ENCODE data around the gene C1orf159. TPM values are rescaled to one million over a fixed set of nuclear protein-coding genes. Genes with fewer than 3 reads are reported as not detected.
A peak's percentile ranks its signal among the peaks of the same experiment; 100 is the strongest.

Gene C1orf159
- total RNA-seq, 2 donors from 2014 or later = 18.9 to 36.0 TPM

DNA sequence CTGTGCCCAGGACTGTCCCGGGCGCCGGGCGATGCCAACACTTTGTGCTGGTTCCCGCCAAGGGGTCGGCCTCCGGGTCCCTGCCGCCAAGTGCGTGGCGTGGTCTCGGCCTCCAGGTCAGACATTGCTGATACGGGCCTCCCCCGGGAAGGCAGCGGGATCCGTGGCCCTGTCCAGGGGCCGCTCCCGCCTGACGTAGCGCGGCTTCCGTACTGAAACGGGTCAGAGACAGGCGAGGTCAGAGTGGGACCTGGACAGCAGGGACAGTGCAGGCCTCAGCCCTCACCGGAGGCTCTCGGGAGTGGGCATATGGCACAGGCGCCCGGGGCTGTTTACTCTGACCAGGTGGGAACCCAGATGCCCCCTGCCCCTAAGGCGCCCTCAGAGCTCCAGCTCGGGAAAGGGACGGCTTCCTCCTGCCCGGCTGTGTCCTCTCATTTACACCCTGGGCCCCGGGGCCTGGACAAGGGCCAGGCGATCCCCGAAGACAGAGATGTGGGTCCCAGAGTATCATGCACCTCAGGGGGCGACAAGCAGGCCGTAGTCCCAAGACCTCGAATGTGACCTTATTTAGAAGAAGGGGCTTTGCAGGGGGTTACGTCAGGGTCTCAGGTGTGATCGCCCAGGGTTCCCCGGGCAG, 33.0 kb downstream of the C1orf159 start:
- DNase-seq = no peak
- TF ChIP-seq, protein P1, sequence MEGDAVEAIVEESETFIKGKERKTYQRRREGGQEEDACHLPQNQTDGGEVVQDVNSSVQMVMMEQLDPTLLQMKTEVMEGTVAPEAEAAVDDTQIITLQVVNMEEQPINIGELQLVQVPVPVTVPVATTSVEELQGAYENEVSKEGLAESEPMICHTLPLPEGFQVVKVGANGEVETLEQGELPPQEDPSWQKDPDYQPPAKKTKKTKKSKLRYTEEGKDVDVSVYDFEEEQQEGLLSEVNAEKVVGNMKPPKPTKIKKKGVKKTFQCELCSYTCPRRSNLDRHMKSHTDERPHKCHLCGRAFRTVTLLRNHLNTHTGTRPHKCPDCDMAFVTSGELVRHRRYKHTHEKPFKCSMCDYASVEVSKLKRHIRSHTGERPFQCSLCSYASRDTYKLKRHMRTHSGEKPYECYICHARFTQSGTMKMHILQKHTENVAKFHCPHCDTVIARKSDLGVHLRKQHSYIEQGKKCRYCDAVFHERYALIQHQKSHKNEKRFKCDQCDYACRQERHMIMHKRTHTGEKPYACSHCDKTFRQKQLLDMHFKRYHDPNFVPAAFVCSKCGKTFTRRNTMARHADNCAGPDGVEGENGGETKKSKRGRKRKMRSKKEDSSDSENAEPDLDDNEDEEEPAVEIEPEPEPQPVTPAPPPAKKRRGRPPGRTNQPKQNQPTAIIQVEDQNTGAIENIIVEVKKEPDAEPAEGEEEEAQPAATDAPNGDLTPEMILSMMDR (IDR thresholded peaks at IDR 0.05) = no peak
- H3K4me1 ChIP-seq = peaks cover 8% of the 10 kb centered on the region
- no peaks in the 10 kb centered on the region for H3K9me3 ChIP-seq
- no peaks in the 10 kb centered on the region for H3K36me3 ChIP-seq
- H3K4me3 ChIP-seq = no peak overlapping the region
- H3K27ac ChIP-seq = no peak overlapping the region
- H3K9ac ChIP-seq (ENCODE audit: low read depth in 2 of 2, low read length in 2 of 2) = no peak overlapping the region
- no peaks in the 10 kb centered on the region for H3K27me3 ChIP-seq
- intact Hi-C loops (cut with DNase I) = no loop called here

DNA sequence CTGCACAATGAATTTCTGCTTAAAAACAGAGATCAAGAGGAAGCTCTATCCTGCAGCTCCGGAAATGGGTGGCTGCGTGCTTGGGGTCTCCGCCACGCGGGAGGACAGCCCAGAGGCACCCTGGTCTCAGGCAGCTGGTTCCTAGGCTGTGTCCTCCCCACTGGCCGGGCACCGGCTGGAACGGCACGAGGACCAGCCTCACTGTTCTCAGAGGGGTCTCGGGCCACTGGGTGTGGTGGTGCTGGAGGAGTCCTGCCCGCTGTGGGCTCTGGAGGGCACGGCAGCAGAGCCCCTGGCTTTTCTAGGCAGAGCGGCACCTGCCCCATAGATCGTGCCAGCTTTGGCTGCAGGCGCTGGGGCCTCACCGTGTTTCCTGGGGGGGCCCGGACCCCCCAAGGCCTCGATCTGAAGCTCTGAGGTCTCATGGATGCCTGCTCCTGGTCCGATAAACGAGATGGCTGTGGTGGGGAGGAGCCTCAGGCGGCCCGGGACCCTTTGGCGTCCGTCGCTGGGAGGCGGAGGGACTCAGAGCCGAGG, 33.6 kb downstream of the C1orf159 start:
- H3K27me3 ChIP-seq = no peaks in the 10 kb centered on the region
- H3K27ac ChIP-seq = no peak overlapping the region
- TF ChIP-seq, protein P1 (IDR thresholded peaks at IDR 0.05) = no peak
- DNase-seq = no peak
- H3K4me3 ChIP-seq = no peak overlapping the region
- no peaks in the 10 kb centered on the region for H3K36me3 ChIP-seq
- peaks cover 8% of the 10 kb centered on the region for H3K4me1 ChIP-seq
- H3K9me3 ChIP-seq = no peaks in the 10 kb centered on the region
- no peak overlapping the region for H3K9ac ChIP-seq (ENCODE audit: low read depth in 2 of 2, low read length in 2 of 2)
- intact Hi-C loops (cut with DNase I) = no loop called here

DNA sequence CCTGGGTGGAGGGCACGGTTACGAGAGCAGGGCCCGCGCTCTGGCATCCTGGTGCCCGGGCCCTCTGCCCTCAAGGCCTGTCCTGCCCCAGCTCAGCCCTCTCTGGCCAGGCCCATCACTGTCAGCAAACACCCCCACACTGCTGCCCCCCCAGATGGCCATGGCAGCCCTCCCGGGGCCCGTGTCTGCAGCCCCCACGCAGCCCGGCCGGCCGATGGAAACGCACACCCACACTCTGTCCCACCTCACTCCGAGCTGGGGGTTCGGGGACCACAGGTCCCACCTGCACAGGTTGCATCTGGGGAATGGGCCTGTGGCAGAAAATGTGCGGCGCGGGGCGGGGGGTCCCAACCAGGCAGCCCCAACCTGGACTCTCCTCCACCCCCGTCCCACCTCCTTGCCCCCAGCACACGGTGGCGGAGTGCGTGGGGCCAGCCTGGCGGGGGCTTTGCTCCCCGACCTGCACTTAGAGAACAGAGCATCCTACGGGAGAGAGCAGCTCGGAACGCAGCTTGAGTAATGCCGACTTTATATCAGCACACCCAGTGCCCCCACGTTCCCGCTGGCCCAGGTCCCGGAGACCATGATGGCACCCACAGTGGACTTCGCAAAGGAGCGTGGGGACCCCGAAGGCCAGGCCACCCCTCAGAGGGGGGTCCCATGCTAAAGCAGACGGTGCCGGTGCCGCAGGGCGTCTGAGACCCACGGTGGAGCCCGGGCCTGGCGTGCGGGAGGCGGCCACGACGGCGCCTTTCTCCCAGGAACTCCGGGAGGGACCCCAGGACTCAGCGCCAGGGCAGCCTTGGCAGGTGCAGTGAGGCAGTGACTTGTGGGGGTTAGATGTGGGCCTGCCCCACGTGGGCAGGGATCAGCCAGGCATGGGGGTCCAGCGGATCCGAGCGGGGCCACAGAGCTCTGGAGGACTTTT, 34.3 kb downstream of the C1orf159 start:
- TF ChIP-seq, protein P1 (IDR thresholded peaks at IDR 0.05) = no peak
- DNase-seq = no peak
- no peaks in the 10 kb centered on the region for H3K36me3 ChIP-seq
- H3K9me3 ChIP-seq = no peaks in the 10 kb centered on the region
- intact Hi-C loops (cut with DNase I) = no loop called here
- no peak overlapping the region for H3K9ac ChIP-seq (ENCODE audit: low read depth in 2 of 2, low read length in 2 of 2)
- no peaks in the 10 kb centered on the region for H3K27me3 ChIP-seq
- H3K4me1 ChIP-seq = peaks cover 8% of the 10 kb centered on the region
- no peak overlapping the region for H3K4me3 ChIP-seq
- no peak overlapping the region for H3K27ac ChIP-seq

DNA sequence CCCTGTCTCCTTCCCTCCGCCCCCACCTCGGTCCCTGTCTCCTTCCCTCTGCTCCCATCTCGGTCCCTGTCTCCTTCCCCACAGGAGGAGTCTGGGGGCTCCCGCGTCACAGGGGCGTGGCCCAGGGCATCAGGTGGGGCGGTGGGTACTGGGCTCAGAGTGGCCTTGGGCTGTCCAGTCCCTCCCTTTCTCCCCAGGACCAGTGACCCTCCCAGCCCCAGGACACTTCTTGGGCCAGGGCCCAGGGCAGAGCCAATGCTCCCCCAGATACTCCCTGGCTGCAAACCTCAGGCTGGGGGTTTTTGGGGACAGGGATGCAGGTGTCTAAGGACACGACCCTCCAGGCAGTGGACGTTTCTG, 35.0 kb downstream of the C1orf159 start:
- DNase-seq = no peak
- Histone ChIP-seq H3K9ac (ENCODE audit: low read depth in 2 of 2, low read length in 2 of 2) (no peak overlapping the region), H3K9me3 (no peaks in the 10 kb centered on the region), H3K27me3 (no peaks in the 10 kb centered on the region), H3K4me3 (no peak overlapping the region), H3K4me1 (peaks cover 8% of the 10 kb centered on the region), H3K27ac (no peak overlapping the region), H3K36me3 (no peaks in the 10 kb centered on the region)
- TF ChIP-seq, protein P1 (IDR thresholded peaks at IDR 0.05) = no peak
- intact Hi-C loops (cut with DNase I) = no loop called here

DNA sequence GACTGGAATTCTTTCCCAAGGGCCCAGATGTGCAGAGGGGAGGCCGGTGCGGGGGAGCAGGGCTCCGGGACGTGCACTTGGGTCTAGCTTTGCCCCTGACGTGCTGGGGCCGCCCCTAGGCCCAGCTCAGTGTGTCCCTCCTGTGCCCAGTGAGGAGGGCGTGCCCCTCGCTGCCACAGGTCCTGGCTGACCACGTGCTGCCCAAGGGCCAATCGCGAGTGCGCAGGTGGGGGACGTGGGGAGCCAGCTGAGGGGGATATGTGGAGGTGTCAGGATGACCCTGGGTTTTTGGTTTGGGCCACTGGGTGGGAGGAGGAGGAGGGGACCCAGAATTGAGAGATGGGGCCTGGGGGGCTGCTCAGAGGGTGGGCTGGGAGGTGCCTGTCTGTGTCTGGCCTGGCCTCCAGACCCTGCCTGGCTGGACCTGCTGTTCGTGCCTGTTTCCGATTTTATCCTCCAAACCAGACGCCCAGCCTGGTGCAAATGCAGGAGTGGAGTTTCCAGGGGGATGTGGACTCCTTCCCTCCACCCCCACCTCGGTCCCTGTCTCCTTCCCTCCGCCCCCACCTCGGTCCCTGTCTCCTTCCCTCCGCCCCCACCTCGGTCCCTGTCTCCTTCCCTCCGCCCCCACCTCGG, 35.6 kb downstream of the C1orf159 start:
- peak overlapping the region; percentile 12 to 33 for H3K9ac ChIP-seq (ENCODE audit: low read depth in 2 of 2, low read length in 2 of 2)
- peak; percentile 72 for DNase-seq
- no peaks in the 10 kb centered on the region for H3K27me3 ChIP-seq
- intact Hi-C loops (cut with DNase I) = no loop called here
- peaks cover 8% of the 10 kb centered on the region for H3K4me1 ChIP-seq
- H3K9me3 ChIP-seq = no peaks in the 10 kb centered on the region
- H3K36me3 ChIP-seq = no peaks in the 10 kb centered on the region
- TF ChIP-seq, protein P1 (IDR thresholded peaks at IDR 0.05) = no peak
- H3K27ac ChIP-seq = no peak overlapping the region
- peak overlapping the region; percentile 20 for H3K4me3 ChIP-seq

All from colonic mucosa (tissue), 4 donors.